ENCODE data around the gene PRKCZ. TPM values are rescaled to one million over a fixed set of nuclear protein-coding genes. Genes with fewer than 3 reads are reported as not detected.

Gene PRKCZ
- total RNA-seq, 3 donors from 2014 or later: 0.64 to 17.9 (median 12.5) TPM

- intact Hi-C loops (cut with DNase I; ENCODE audit: low total_unique reads): no loop called here
- H3K9me3 ChIP-seq: no peaks in the 10 kb centered on the region
- no peak overlapping the region for H3K4me3 ChIP-seq
- no peak for DNase-seq (ENCODE audit: low spot score in 2 of 2)
- peaks cover 0 to 2% of the 10 kb centered on the region in 2 donors for H3K4me1 ChIP-seq
- no peak overlapping the region for H3K27ac ChIP-seq
- peaks cover 10 to 52% of the 10 kb centered on the region in 2 donors for H3K27me3 ChIP-seq
- TF ChIP-seq POLR2AphosphoS5 (IDR thresholded peaks at IDR 0.05) (no peak), CTCF (IDR thresholded peaks at IDR 0.05) (no peak), POLR2A (IDR thresholded peaks at IDR 0.05) (no peak)
- H3K36me3 ChIP-seq: no peaks in the 10 kb centered on the region
Measured at GRCh38 chr1:2024887-2025286, 25.3 kb upstream of the PRKCZ start.

- TF ChIP-seq CTCF (IDR thresholded peaks at IDR 0.05): no peak
- TF ChIP-seq POLR2AphosphoS5 (IDR thresholded peaks at IDR 0.05): no peak
- no peak for TF ChIP-seq POLR2A (IDR thresholded peaks at IDR 0.05)
- H3K4me1 ChIP-seq: no peaks in the 10 kb centered on the region
- H3K27ac ChIP-seq: peak overlapping the region in 1 of 2 donors; percentile 58
Measured at GRCh38 chr1:2025491-2025981, 24.7 kb upstream of the PRKCZ start.

GRCh38 chr1:2027961-2028583 is 22.1 kb upstream of the PRKCZ start:
- H3K36me3 ChIP-seq: no peaks in the 10 kb centered on the region
- no peaks in the 10 kb centered on the region for H3K4me1 ChIP-seq
- no peak for TF ChIP-seq POLR2AphosphoS5 (IDR thresholded peaks at IDR 0.05)
- no peak for TF ChIP-seq CTCF (IDR thresholded peaks at IDR 0.05)
- TF ChIP-seq POLR2A (IDR thresholded peaks at IDR 0.05): no peak
- H3K27ac ChIP-seq: no peak overlapping the region
- no peaks in the 10 kb centered on the region for H3K9me3 ChIP-seq
- DNase-seq (ENCODE audit: low spot score in 2 of 2): no peak
- peaks cover 3 to 22% of the 10 kb centered on the region in 2 donors for H3K27me3 ChIP-seq
- intact Hi-C loops (cut with DNase I; ENCODE audit: low total_unique reads): no loop called here
- no peak overlapping the region for H3K4me3 ChIP-seq

More at GRCh38 chr1:2025491-2025981, 24.7 kb upstream of the PRKCZ start:
- DNase-seq (ENCODE audit: low spot score in 2 of 2): no peak
- intact Hi-C loops (cut with DNase I; ENCODE audit: low total_unique reads): no loop called here
- H3K36me3 ChIP-seq: no peaks in the 10 kb centered on the region
- H3K4me3 ChIP-seq: peak overlapping the region in 1 of 3 donors; percentile 54
- H3K9me3 ChIP-seq: no peaks in the 10 kb centered on the region
- H3K27me3 ChIP-seq: peaks cover 7 to 46% of the 10 kb centered on the region in 2 donors

GRCh38 chr1:2028870-2029560 is 21.2 kb upstream of the PRKCZ start:
- TF ChIP-seq POLR2A (IDR thresholded peaks at IDR 0.05): no peak
- no peak for TF ChIP-seq POLR2AphosphoS5 (IDR thresholded peaks at IDR 0.05)
- no peak for TF ChIP-seq CTCF (IDR thresholded peaks at IDR 0.05)
- Histone ChIP-seq H3K4me1 (no peaks in the 10 kb centered on the region), H3K27me3 (peaks cover 3 to 13% of the 10 kb centered on the region in 2 donors), H3K36me3 (no peaks in the 10 kb centered on the region), H3K4me3 (no peak overlapping the region), H3K9me3 (no peaks in the 10 kb centered on the region), H3K27ac (no peak overlapping the region)
- no peak for DNase-seq (ENCODE audit: low spot score in 2 of 2)
- intact Hi-C loops (cut with DNase I; ENCODE audit: low total_unique reads): no loop called here

GRCh38 chr1:2029561-2029960 is 20.6 kb upstream of the PRKCZ start:
- Histone ChIP-seq H3K27ac (no peak overlapping the region), H3K9me3 (no peaks in the 10 kb centered on the region), H3K27me3 (peaks cover 1 to 8% of the 10 kb centered on the region in 2 donors), H3K36me3 (no peaks in the 10 kb centered on the region), H3K4me3 (no peak overlapping the region), H3K4me1 (no peaks in the 10 kb centered on the region)
- TF ChIP-seq POLR2AphosphoS5 (IDR thresholded peaks at IDR 0.05): no peak
- no peak for DNase-seq (ENCODE audit: low spot score in 2 of 2)
- intact Hi-C loops (cut with DNase I; ENCODE audit: low total_unique reads): no loop called here
